DOHH2 (cell line): ENCODE measurements around the gene SCAPER.

Experiments
- EZH2phosphoT487 ChIP-seq: fragments of 200-600 bp; sonication (generic); IDR thresholded peaks from 2 replicates; pipeline ENCODE4 v1.6.1; 2017; ENCODE audit warnings: borderline replicate concordance, mild to moderate bottlenecking, antibody characterized with exemption, low read length, moderate library complexity, mixed read lengths
- TF ChIP-seq, protein P1 (sequence below): fragments of 200-600 bp; sonication (generic); IDR thresholded peaks from one replicate; pipeline ENCODE4 v1.5.1; 2014; ENCODE audit warnings: antibody characterized with exemption, mild to moderate bottlenecking, low read depth, low read length; ENCODE audit not compliant: poor library complexity, severe bottlenecking

DNA sequence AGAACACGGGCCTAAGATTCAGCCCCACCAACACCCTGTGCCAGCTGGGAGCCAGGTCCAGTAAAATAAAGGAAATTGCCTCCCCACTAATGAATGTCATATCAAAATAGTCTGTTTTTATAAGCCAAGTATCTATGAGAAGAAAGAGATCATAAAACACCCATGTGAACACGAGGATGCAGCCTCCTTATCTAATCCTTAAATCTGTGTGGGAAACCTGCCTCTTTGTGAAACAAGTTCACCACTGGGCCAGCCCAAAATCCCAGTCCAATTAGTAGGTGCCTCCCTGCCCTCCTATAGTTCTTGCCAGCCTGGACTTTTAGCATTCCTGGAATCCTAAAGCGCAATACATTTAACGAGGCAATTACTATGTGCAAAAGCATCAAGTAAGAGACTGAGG is 42.0 kb downstream of the SCAPER start:
- TF ChIP-seq, protein P1, sequence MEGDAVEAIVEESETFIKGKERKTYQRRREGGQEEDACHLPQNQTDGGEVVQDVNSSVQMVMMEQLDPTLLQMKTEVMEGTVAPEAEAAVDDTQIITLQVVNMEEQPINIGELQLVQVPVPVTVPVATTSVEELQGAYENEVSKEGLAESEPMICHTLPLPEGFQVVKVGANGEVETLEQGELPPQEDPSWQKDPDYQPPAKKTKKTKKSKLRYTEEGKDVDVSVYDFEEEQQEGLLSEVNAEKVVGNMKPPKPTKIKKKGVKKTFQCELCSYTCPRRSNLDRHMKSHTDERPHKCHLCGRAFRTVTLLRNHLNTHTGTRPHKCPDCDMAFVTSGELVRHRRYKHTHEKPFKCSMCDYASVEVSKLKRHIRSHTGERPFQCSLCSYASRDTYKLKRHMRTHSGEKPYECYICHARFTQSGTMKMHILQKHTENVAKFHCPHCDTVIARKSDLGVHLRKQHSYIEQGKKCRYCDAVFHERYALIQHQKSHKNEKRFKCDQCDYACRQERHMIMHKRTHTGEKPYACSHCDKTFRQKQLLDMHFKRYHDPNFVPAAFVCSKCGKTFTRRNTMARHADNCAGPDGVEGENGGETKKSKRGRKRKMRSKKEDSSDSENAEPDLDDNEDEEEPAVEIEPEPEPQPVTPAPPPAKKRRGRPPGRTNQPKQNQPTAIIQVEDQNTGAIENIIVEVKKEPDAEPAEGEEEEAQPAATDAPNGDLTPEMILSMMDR = no peak
- TF ChIP-seq EZH2phosphoT487 = no peak
